ENCODE data around the gene RHCG.
A peak's percentile ranks its signal among the peaks of the same experiment; 100 is the strongest.

The RHCG gene

DNA sequence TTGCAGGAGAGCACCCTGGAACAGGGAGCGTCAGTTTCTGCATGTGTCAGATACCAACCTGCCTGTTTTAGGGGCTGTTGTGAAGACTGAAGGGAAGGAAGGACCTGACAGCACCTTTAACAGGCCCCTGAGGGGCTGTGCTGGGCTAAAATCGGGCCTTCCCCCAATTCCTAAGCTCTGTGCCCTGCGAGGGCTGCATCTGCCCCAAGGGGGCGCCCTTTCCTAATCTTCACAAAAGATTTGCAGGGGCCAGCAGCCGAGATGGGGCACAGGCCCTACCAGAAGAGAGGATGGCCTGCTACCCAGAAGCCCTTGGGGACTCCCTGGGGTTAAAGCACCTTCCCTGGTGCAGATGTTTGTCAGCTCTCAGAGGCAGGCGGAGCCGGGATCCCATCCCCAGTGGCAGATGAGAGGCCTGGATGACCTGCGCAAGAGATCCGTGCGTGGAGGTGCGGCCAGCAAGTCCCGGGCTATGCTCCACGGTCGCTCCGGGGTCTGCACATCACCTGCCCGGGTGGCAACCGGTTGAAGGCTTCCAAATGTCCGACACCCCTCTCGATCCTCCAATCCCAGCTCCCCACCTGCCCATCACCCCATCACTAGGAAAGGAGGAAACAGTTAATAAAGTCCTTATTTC is 53.6 kb downstream of the RHCG start:
- peak; percentile 60 for DNase-seq

DNA sequence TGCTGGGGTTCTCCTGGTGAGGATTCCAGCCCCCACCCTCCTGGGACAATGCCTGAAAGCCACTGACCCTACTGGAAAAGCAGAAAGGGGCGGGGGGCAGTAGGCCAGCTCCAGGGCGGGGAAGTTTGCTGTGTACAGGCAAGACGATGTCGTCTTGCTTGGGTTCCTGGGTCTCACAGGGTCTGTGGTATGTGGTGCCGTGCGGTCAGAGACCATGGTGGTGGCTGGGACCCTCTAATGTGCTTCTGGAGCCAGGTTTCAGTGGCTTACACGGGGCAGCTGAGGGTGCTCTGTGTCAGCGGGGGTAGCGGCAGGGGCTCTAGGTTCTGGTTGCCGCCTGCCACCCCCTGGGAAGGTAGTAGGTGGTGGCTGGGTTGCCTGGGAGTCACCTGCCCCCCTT is 54.2 kb downstream of the RHCG start:
- DNase-seq, result no peak

DNA sequence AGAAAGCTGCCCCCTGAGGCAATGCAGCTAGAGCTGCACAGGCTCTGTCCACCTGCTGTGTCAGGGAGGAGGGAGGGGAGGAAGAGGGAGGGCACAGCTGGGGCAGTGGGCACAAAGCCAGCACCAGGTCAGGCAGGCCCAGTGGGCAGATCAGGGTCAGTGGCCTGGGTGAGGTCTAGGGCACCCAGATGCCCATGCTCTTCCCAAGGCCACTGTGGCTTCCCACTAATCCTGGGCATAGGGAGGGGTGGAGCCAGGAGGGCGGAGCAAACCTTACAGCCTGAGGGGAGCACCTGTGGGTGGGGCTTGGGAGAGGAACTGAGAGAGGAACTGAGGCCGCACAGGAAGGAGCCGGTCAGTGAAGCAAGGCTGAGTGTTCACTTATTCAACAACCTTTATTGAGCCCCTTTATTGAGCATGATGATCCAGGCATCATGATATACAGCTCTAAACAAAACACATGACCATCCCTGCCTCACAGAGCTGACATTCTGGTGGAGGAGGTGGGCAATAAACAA is 55.0 kb downstream of the RHCG start:
- no peak for DNase-seq

DNA sequence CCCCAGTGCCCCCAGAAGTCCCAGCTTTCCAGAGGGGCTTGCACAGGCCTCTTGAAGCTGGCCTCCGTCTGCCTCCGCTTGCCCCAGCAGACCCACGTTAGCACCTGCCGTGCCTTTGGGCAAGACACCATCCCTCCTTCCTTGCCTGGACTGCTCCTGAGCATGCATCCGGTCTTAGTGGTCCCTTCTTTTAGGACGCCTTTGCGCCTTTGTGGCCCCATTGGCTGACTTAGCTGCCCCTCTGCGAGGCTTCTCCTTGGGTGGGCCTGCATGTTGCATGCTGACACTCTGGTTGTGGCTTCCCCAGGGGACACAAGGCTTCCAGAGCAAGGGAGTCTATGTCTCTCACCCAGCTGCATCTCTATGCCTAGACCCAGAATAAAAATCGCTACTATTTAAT is 56.6 kb downstream of the RHCG start:
- no peak for DNase-seq

DNA sequence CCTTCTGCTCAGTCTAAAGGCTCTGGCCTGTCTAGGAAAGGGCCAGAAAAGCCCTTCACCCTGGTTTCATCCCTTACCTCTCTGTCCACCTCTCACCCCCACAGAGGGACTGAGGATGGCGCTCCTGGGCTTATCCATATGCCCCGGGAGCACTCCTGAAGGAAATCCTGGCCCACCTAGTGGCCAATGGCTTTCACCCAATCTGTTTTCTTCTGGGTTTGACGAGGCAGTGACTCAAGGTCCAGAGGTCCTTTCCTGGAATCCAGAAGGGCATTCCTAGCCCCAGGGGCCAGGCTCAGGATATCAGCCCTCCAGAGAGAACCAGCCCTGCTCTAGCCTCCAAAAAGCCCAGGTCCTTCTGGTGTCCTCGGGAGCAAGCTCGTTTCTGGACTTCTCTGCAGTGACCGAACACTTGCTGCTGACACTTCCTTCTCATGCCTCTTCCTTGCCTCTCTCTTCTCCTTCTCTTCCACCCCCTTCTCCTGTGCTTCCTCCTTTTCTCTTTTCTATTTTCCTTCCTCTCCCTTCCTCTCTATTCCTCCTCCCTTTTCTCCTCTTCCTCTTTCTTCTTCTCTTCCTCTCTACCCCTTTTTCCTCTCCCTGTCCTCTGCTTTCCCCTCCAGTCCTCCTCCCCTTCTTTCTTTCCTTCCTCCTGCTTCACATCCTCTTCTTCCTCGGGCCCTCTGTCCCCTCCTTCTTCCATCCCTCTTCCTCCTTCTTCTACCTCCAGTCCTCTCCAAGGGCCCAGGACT is 59.6 kb downstream of the RHCG start:
- no peak for DNase-seq

DNA sequence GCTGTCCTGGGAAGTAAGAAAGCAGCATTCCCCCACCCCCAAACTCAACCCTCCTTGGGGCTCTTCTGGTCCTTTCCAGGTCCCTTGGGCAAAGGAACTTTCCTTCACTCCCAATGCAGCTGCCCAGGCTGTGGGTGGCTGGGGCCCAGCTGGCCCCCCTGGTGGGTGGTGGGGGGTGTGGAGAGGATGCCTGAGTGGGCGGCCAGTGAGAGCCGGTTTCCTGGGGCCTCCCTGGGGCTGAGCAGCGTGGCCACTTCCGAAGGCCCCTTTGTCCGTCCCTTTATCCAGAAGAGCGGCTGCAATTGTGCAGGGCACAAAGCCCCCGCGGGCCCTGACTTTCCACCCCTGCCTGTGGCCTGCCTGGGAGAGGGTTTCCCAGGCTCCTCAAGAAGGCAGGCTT is 61.0 kb downstream of the RHCG start:
- DNase-seq, result no peak

DNA sequence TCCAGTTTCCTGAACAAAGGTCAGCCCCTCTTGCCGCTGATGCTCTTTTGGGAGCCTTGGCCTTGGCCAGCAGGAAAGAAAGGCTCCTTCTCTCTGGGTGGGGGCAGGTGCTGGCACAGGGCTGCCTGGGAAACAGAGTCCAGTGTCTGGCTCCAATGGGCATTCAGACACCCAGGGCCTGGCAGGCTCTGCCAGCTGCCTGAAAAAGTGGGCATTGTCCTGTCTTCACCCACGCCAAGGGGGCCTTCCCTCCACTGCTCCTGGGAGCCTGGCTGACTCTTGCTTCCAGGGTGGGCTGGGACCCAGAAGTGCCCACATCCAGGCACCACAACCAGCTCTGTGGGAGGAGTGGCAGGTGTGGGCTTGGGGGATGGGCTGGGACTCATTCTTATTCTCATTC is 62.7 kb downstream of the RHCG start:
- no peak for DNase-seq

DNA sequence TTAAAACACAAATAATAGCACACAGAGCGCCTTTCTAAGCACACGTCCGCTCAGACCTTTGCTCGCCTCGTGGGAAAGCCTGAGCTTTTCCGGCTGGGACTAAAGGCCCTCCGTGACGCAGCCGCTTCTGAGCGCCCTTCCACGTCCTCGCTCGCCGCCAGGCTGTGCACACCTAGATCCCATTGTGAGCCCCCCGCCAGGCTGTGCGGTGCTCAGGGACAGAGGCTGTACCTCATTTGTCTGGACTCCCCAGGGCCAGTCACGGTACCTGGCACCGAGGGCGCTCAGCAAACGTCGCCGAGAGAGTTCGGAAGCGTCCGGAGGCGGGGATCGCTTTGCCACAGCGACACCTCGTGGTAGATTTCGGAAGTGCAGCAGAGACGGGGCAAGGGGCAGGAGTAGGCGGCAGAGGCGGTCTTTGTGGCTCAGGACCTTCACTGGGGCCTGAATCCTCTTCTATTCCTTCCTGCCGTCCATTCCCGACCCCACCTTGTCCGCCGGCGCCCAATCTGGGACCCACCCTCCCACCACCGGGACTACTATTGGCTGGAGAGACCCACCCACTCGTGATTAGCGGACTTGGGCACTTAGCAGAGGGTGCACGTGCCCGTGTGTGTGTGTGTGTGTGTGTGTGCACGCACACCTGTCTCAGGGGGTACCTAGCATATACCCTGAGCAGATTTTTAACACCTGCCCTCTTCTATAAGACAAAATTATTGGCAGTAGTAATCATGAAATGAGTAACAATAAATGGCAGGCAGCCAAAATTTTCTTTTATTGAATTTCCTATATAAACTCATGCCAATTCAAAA is 65.6 kb downstream of the RHCG start:
- DNase-seq, result peak; percentile 86

DNA sequence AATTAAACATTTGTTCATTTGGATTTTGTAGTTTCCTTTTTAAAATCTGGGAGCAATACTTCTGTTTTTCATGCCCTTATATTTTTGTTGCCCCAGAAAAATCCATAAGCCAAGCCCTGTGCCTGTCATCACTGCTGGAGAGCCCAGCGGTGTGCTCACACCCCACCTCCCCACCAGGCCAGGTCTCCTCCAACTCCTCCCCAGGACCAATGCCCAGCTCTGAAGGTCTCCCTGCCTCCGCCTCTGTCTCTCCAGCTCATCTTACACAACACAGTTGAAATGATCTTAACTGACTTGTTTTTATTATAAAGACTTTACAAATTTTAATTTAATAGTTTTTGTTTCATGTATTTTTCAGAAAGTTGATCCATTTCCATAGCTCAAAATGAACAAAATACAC is 66.4 kb downstream of the RHCG start:
- no peak for DNase-seq

DNA sequence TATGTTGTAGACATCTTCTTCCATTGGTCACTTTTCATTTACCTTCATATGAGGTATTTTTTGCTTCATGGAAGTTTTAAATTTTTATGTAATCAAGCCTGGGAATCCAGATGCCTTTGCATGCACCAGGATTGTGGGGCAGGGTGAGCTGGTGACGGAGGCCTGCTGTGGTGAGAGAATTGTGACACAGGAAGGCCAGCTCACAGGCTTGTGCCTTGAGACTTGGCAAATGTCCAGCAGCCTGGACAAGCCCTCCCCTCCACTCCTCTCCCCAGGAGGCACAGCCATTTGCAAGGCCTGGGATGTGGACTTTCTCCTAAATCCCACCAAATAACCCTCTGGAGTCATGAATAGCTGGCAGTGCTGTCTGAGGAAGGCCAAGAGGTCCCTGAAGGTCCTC is 67.4 kb downstream of the RHCG start:
- no peak for DNase-seq

DNA sequence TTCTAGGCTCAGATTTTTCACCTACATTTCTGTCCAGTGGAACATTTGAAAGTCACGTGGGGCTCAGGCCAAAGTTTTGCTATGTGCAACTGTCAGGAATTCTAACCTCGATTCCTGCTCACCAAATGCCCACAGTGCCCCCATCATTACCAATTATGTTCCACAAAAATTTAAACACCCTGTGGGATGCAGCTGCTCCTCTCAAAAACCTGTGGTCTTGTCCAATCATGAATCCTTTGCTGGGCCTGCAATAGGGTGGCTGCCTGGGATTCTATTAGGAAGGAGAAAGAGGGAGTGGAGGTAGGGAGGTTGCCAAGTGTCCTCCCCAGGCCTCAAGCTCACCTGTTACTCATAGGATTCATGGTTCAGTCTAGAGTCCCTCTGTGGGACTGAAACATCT is 68.1 kb downstream of the RHCG start:
- DNase-seq, result no peak

DNA sequence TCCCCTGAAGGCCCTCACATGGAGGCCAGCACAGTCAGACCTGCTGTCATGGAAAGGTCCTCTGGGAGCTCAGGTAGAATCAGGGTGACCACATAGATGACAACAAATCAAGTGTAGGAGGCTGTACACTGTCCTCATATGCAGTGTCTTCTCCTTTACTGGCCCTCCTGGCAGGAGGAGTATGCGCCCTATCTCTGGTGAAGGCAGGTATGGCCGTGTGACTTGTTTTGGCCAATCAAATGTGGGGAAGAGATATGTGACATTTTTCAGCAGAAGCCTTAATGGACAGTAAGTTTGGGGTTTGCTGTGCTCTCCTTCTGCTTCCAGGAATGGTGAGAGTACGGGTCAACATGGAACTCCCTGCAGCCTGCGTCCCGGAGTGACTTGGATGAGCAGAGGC is 69.9 kb downstream of the RHCG start:
- no peak for DNase-seq

DNA sequence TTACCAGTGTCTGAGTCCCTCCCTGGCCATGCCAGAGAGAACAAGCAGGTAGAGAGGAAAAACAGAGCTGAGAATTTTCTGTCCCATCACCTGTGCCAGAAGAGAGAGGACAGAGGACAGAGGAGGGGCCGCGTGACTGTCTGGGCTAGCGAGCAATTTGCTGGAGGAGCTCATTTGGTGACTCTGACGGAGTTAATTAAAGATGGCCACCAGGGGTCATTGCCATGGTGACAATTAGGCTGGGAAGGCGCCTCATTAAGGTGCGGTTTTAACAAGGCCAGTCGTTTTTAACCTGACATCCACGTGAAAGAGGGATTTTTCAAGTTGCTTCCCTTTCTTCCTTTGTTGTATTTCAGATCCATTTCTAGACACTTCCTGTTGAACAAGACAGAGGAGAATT is 72.4 kb downstream of the RHCG start:
- no peak for DNase-seq

Measured in stimulated activated CD4-positive, alpha-beta T cell treated with anti-CD3 and anti-CD28 coated beads, Interleukin-1b, Interleukin-23, amount 100 ng/mL, for 48 hours (primary cell).